ENCODE data around the gene MAPK13.

GRCh38 chr6:36102853-36103252 lies 27.5 kb upstream of the MAPK13 start:
- no peak for TF ChIP-seq CTCF (IDR thresholded peaks at IDR 0.05; ENCODE audit: insufficient read depth, low read length)
- no peak for TF ChIP-seq REST (IDR thresholded peaks at IDR 0.05; ENCODE audit: insufficient replicate concordance, low read depth)
- TF ChIP-seq POLR2AphosphoS5 (IDR thresholded peaks at IDR 0.05; ENCODE audit: low read depth): no peak
- no peak for TF ChIP-seq GABPA (IDR thresholded peaks at IDR 0.05; ENCODE audit: low read depth)
- no peak for TF ChIP-seq SPI1 (IDR thresholded peaks at IDR 0.05; ENCODE audit: borderline replicate concordance, low read depth)

All from HL-60 (cell line).